ENCODE results near the gene ARSJ.
"Not testable (repeated sequence)": the region's sequence is repeated elsewhere in the genome, so short reads cannot be mapped to it uniquely, and the experiment has no call there.

Gene ARSJ

DNA sequence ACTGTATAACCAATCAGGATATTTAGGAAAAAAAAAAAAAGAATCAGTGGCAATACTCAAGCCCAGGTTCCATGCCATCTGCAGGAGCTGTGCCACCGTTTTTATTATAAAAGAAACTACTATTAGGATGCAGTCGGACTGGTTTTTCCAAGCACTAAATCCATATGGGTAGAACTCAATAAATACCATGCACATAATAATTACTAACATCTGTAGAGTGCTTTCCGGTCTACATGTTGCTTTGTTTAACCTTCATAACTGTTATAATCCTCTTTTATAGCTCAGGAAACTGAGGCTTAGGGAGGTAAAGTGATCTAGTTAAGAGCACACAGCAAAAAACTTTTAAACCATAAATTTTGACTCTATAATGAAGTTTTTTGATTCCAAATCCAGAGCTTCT is 24.0 kb downstream of the ARSJ start:
- DNase-seq = no peak

DNA sequence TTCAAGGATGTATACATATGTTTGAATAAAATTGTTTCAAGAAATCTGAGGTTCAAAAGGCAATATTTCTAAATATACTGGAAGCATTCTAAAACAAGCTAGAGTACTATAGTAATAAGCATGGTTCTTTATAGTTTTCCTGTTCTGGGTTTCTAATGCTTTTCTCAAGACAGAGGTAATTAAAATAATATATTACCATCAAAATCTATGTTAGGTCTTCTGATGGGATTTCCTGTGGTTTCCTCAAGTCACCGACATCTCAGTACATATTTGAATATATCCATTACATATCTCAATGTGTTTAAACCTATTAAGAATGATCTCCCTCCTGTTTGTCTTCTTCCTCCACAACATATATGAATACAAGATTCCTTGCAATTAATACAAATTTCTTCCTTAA is 25.6 kb downstream of the ARSJ start:
- DNase-seq = no peak

DNA sequence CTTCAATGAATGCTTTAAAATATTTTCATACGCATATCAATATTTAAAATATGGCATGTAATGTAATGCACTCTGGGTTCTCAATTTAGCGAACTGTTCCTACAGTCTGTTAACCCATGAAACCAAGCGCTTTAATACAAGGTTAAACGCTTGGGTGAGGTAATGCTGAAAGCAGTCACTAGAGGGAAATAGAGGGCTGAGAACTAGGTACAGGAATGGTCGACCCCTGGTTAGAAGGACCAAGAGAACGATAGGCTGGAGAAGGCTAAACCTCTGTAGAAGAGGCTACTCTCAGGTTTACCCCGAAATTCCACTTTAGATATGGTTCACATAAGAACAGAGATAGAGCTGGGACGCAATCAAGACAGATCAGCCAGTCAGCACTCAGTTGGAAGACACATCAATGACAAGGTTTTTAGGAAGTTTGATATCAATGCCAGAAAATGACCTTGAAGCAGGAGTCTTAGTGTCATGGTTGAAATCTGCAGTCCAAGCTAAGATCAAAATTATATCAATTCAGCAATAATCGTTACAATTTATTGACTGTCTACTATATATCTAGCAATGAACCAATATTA is 26.9 kb downstream of the ARSJ start:
- DNase-seq = peak; percentile 29

DNA sequence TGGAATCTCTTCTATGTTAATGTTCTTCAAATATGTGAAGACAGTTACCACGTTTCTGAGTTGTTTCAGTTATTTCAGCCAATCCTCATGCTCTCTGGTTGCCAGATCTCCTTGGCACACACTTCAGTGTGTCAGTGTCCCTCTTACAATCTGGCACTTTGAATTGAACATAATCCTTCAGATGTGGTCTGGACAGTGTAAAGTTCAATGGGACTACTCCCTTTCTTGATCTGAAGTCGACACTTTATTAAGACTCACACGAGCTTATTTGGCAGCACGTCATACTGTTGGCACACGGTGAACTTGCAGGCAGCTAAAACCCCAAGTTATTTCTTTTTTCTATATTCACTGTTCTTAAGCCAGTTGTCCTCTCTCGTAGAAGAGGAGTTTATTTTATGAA is 28.2 kb downstream of the ARSJ start:
- DNase-seq = no peak

DNA sequence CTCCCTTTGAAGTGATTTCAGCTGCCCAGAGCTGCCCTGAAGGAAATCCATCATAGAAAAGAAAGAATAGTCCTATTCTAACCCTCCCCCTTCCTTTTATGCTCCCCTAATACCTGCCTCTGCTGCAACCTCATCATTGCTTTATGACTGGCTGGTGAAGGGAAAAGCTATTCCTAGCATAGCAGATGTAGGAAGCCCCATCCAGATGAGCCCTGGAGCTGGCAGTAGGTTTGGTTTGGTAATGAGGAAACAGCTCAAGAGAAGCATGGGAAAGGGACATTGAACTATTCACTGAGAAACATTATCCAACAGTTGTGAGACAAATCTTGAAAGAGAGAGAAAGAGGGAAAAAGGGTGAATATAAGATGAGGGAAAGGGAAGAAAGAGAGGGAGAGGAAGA is 29.2 kb downstream of the ARSJ start:
- no peak for DNase-seq

DNA sequence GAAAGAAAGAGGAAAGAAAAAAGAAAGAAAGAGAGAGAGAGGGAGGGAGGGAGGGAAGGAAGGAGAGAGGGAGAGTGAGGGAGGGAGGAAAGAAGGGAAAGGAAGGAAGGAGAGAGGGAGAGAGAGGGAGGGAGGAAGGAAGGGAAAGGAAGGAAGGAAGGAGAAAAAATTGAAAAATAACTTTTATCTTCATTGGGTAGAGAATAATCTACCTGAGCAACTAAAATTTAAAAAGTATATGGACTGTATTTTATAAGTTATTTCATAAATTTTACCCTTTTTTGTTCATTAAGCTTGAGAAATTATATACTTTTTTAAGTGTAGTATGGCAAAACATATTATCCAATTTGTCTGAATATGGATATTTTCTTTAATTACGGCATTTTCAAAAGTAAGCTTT is 32.0 kb downstream of the ARSJ start:
- DNase-seq = no peak

DNA sequence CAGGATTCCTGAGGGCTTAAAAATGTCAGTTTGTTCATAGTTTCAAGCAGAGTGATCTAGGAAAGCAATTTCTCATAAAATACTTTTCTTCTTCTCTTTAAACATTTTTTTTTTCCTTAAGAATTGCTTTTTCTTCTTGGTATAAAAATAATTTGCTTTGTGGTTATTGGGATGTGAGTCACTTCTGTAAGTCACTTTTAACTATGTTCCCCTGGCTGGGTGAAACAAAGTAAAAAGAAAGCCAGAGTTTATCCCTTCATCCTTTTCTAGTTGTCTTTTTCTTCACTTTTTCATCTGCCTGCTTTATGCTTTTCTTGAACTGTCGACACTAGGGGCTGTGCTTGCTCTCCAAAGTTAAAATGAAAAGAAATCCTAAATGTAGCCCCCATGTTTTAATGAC is 33.5 kb downstream of the ARSJ start:
- no peak for DNase-seq

DNA sequence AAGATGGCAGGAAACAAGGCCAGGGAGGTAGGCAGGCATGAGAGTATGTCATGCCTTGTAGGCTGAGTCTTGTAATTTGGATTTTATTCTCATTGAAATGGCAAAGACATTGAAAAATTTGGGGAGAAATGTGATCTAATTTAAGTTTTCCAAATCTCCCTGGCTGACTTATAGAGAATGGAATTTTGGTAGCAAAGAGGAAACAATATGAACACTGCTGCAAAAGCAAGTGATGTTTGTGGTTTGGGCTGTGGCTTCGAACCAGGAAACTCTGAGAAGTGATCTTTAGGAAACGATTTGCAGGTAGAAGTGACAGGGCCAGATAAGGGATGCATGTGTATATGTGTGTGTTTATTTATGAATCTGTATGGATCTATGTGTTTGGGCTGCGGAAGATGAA is 35.6 kb downstream of the ARSJ start:
- DNase-seq = peak; percentile 2

DNA sequence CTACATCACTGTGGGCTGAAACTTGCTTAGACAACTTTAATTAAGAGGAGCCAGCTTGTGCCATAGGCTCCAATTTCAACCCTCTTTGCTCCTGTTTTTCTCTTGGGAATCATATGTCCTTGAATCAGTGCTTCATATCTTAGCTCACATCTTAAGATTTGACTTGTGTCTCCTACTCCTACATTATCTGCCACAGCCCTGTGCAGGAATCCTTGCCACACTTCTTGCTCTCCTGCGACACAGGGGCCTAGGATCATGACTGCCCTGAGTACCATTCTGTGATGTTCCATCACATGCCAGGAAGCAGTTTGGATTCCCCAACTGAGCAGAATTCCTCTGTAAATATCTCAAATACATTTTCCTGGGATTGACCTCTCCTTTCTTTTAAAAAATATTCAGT is 36.4 kb downstream of the ARSJ start:
- no peak for DNase-seq

DNA sequence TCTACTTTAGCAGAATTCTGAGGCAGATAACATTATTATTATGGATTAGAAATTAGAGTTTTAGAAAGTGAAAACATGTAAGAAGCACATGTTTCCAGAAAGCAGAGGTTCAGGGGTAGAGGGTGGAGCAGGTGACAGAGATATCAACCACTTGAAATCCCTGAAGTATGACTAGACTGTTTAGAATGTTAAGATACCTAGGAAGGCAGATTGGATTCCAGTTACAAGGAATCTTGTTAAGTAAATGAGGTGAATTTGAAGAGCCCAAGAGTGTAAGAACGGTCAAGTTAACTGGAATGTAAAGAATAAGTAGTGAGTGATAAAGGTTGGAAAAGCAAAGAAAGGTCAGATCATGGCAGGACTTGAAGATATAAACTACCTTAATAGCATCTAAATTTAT is 37.6 kb downstream of the ARSJ start:
- no peak for DNase-seq

DNA sequence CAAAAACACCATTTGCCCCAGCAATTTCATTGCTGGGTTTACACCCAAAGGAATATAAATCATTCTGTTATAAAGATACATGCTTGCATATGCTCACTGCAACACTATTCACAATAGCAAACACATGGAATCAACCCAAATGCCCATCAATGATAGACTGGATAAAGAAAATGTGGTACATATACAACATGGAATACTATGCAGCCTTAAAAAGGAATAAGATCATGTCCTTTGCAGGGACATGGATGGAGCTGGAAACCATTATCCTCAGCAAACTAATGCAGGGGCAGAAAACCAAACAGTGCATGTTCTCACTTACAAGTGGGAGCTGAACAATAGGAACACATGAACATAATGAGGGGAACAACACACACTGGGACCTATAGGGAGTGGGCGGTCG is 39.3 kb downstream of the ARSJ start:
- not testable (repeated sequence) for DNase-seq

DNA sequence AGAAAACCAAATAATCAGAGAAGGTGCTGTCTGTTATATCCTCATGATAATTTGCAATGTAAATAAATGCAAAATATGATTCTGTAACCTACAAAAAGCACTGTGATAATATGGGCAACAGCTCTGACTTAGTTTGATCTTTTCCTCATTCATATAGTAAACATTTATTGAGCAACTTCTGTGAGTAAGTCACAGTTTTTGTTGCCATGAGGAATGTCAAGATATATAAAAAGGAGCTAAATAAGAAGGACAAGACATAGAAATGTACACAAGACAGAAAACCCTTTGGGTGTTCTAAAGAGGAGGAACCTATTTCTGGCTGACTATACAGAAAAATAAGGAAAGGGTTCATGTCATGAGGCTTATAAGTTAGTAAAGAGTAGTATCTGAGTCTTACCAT is 44.3 kb downstream of the ARSJ start:
- no peak for DNase-seq

DNA sequence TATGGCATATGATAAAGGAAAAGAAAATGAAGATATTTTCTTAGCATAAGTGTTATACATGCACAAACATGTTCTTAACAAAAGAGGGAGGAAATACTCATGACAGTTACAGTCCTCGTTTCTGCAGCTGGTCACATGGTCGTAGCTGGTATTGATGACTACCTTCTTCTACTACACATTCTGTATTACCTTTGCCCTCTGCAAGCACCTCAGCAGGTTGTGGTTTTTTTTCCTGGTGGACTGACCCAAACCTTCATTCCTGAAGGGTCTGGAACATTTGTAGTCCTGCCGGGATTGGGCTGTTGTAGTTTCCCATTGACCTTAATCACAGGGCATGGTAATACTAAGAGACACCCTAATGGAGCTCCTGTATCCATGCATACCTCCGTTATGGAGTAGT is 54.7 kb downstream of the ARSJ start:
- DNase-seq = not testable (repeated sequence)

DNA sequence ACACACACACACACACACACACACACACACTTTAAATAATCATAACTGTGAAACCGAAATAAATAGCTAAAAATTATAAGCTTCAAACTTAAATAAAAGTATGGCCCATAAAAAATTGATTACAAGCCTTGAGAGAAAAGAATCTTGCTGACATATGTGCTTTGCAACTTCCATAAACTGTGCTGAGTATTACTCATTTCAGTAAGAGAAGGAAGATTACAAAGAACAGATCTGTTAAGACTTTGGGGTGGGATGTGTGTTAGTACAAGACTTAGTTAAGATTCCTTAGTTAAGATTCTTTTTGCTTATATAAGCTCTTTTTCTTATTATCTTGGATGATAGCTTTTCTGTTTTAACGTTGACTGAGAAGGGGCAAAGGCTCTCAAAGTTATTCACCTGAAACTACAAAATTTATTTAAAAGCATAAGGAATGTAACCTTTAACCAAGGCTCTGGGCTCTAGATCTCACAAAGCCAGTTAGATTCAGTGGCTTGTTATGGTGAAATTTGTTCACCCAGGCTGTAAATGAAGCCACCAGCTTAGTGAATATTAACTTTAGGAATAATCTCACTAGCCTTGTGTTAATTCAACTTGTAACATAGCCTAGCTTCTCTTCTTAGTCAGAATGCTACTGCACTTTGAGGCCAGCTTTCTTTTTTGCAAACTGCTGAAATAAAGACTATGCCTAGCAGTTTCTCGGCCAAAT is 58.2 kb downstream of the ARSJ start:
- no peak for DNase-seq

DNA sequence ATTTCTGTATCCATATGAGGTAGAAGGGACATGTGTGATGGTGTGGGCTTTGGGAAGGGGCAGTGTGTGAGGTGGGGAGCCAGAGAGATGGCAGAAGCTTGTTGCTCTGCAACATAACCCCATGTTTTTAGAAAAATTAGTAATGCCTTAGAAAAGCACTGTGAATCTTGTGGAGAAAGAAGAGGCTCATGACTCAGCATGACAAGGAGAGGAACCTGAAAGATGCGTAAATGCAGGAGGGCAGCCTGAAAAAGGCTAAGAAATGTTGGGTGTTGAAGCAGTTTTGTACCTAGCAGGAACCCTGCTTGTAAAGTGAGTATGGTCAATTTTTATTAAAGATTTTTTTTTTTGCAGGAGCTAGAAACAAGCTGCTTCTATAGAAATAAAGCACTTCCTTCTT is 59.8 kb downstream of the ARSJ start:
- no peak for DNase-seq

DNA sequence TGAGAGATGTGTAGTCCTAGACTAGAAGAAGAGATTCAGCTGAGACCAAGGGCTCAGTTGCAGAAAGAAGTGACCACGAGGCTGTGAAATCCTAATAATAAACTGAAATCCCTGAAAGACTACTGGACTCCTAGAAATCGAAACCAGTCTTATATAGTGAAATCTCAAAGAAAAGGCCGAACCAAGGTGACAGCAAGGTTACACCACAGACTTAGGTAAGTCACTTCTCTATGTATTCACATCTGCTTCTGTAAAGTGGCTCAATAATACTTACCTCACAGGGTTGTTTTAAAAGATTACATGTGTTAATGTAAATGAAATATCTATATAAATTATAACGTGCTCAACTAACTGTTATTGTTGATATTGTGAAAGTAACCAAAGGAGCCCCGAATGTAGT is 60.3 kb downstream of the ARSJ start:
- DNase-seq = no peak

DNA sequence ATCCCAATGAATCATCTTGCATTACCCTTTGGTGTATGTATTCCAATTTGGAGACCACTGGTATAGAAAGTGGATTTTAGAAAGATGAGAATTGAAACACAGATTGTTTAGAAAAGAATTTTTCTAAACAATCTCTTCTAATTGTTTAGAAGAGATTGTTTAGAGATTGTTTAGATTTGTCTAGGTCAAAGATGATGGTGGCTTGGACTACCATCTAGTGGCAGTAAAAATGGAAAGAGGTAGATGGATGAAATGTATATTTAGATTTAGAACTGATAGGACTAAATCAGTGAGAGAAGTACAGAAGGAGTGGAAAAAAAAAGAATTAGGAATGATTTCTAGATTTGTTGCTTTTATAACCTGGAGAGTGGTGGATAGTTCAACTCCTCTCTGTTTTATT is 70.6 kb downstream of the ARSJ start:
- DNase-seq = peak; percentile 33

DNA sequence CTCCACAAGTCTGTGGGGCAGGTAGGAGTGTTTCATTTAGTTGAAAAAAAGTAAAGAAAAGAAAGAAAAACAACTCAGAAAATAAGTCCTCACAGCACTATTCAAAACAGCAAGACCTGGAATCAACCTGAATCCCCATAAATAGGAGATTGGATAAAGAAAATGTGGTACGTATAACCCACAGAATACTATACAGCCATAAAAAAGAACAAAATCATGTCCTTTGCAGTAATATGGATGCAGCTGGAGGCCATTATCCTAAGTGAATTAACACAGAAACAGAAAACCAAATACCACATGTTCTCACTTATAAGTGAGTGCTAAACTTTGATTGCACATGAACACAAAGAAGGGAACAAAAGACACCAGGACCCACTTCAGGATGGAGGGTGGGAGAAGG is 71.9 kb downstream of the ARSJ start:
- no peak for DNase-seq

DNA sequence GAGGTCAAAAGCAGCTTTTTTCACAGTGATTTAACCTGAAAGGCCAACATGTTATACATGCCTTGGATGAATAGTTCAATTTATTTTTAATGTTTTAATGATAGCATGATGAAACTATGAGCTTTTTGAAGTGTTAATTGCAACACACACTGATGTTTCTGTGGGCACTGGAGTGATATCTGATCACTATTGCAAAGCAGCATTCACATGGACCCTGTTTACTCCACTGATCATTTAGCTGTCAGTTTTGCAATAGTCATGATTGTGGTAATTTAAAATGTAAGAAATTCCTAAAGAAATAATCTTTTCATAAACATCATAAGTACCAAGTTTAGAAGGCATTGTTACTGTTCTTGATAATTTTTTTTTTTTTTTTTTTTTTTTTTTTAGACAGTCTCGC is 74.1 kb downstream of the ARSJ start:
- no peak for DNase-seq

DNA sequence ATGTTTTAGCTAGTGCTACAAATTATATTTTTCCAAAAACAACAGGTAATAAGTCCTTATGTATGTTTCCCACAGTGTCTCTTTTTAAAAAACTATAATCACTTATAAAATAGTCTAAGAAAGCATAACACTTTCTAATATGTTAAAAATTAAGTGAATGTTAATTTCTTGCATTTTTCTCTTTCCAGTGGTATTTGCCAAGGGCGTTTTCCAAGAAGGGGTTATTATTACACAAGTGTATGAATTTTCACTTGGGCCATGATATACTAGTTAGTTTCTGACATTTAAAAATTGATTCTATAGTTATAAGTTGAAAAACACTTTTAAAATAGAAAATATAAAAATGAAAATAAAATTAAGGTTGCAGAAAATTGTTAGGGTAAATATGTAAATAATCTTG is 74.6 kb downstream of the ARSJ start:
- no peak for DNase-seq

DNA sequence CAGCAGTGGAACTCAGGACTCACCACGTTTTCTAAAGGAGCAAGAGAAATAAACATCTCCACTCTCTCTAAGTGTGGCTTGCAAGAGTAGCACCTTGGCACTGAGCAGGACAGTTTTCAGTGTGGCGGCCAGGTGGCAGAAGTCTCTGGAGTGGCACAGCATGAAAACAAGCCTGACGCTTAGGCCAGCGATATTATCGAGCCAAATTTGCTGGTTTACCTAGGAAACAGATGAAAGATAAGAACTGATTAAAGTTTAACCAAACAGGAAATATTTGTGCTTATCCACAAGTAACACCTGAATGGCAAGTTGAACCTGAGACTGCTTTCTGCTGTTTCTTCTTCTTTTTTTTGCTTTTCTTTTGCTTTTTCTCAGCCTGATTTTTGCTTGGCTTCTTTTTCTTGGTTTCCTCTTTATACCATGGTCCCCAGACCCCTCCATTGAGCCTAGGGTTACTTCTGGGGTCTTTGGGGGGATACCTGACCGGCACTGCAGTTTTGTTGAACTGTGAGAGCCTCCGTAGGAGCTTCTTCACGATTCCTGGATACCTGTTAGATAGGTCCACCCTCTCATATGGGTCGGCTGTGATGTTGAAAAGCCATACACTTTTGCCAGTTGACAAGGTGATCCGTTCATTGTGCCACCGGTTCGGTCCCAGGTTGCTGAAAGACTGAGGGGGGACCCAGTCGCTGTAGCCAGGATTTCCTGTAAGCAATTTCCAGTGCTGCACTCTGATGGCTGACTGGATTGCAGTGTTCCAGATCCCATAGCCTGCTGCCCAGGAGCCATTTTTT is 77.3 kb downstream of the ARSJ start:
- DNase-seq = peak; percentile 92

DNA sequence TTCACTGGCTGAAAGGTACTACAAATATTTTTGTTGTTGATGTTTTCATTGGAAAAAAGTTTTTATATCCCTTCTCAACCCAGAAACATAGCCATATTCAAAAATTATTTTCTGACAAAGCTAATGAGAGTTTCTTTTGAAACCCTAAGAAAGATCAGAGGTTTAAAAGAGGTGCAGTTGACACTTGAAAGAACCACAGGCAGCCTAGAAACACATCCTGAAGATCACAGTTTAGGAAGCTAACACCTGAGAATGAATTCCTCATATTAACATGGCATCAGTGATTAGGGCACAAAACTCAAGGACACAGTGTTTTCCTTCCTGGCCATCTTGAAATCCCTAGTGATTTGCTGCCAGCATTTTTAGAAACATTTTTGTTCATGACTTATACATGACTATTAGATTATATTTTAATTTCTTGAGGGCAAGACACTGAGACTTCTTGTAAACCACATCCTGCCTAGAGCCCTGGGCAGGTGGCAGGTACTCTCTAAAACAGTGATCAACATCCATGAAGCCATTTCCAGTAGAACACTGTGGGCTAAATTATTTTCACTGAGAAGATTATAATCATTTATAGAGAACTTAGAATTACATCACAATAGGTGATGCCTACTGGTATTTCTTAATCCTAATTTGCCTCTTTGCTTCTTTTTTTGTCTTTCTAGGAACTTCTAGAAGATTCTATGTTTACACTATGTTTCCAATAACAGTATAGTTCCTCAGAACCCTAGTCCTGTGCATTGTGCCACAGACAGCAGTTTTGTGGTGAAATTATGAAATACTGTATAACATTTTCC is 80.0 kb downstream of the ARSJ start:
- DNase-seq = peak; percentile 88

DNA sequence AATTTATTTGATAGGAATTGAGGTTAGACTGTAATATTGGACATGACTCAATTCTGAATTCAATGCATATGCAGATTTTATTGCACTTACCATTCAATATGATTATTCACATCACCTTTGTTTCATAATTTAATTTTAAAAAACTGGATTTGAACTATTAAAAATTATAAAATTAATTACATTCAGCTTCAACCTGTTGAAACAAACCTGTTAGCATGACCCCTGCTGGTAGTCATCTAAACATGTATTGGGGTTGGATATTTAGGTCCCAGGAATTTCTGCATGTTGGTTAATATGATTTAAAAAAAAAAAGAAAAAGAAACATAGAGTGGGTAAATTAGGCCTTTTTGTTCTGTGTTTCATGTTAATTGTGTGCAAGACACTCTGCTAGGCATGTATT is 85.9 kb downstream of the ARSJ start:
- DNase-seq = no peak

DNA sequence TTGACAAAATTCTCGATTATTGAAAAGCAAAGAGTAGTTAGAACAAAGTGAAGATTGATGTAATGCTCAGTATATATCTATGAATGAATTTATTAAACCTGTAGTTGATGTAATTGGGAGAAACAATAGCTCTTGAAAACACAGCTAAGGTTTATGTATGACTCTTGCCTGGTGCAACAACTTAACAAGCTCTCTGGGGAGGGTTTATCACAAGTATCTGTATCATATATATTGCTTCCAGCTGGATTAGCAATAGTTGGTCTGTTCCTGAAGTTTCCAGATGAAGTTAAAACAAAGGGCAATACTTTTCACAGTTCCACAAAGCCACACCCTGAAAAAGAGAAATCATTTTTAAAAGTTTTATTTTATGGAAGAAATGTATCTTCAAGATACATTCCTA is 91.4 kb downstream of the ARSJ start:
- DNase-seq = no peak
